AG04450 (cell line): Measurements from ENCODE around the gene CNOT3. TPM values are rescaled to one million over a fixed set of nuclear protein-coding genes. Genes with fewer than 3 reads are reported as not detected.
"Not testable (repeated sequence)": the region's sequence is repeated elsewhere in the genome, so short reads cannot be mapped to it uniquely, and the experiment has no call there.

ENCODE experiments used
- CTCF ChIA-PET: fragments of 300-600, 350-600 bp; formaldehyde crosslinking; extraction: SDS; loops from one replicate; lab custom pipeline; 2022; ENCODE audit warnings: antibody characterized with exemption, inconsistent platforms; lab: Charles Lee
- POLR2A ChIA-PET: fragments of 350-600 bp; formaldehyde crosslinking; extraction: SDS; loops from one replicate; lab custom pipeline; 2021; ENCODE audit warnings: antibody characterized with exemption, inconsistent platforms; lab: Yijun Ruan, JAX
- DNase-seq: peaks from one replicate; pipeline ENCODE4 v3.0.0-alpha.2; 2011; ENCODE audit warnings: low read depth, low spot score
- H3K27ac ChIP-seq: one replicate; pipeline ENCODE4 v1.5.1; 2012; ENCODE audit warnings: low read depth, low read length, control low read depth
- H3K27me3 ChIP-seq: one replicate; pipeline ENCODE4 v1.6.0; 2012; ENCODE audit warnings: low read length; ENCODE audit not compliant: control insufficient read depth, insufficient read depth
- H3K4me3 ChIP-seq: 2 replicates; pipeline ENCODE4 v1.5.1; 2011; ENCODE audit warnings: mild to moderate bottlenecking, low read depth, low read length, control low read depth
- H3K9me3 ChIP-seq: 2 replicates; pipeline ENCODE4 v1.5.1; 2012; ENCODE audit warnings: low read length; ENCODE audit not compliant: control insufficient read depth, insufficient read depth
- polyA plus RNA-seq: library from polyadenylated mRNA; depleted of rRNA; stranded (reverse); fragments of >200 nt; gene quantifications from 2 replicates; pipeline ENCODE4 v1.2.3, GENCODE V29; 2011
- TF ChIP-seq, protein P1 (sequence below): IDR thresholded peaks from 2 replicates; pipeline ENCODE4 v1.5.1; 2011; ENCODE audit warnings: low read depth, low read length, control low read depth, inconsistent platforms

The CNOT3 gene
- polyA plus RNA-seq, 1 experiment = 9.9 TPM

GRCh38 chr19:54168174-54168917, 30.8 kb downstream of the CNOT3 start:
- H3K27ac ChIP-seq = no peak overlapping the region
- no peak for DNase-seq
- peaks cover 16% of the 10 kb centered on the region for H3K9me3 ChIP-seq
- POLR2A ChIA-PET = interaction anchor here (0.7 to 2.2 kb wide), 2 partner anchors 9 to 22 kb away, joined by 6 read pairs; partner anchors contain the start of gene LENG1
- H3K4me3 ChIP-seq = no peak overlapping the region
- TF ChIP-seq, protein P1, sequence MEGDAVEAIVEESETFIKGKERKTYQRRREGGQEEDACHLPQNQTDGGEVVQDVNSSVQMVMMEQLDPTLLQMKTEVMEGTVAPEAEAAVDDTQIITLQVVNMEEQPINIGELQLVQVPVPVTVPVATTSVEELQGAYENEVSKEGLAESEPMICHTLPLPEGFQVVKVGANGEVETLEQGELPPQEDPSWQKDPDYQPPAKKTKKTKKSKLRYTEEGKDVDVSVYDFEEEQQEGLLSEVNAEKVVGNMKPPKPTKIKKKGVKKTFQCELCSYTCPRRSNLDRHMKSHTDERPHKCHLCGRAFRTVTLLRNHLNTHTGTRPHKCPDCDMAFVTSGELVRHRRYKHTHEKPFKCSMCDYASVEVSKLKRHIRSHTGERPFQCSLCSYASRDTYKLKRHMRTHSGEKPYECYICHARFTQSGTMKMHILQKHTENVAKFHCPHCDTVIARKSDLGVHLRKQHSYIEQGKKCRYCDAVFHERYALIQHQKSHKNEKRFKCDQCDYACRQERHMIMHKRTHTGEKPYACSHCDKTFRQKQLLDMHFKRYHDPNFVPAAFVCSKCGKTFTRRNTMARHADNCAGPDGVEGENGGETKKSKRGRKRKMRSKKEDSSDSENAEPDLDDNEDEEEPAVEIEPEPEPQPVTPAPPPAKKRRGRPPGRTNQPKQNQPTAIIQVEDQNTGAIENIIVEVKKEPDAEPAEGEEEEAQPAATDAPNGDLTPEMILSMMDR = peak; percentile 89
- CTCF ChIA-PET = interaction anchor here (0.6 to 2.5 kb wide), 12 partner anchors 13 to 388 kb away, joined by 3 to 14 read pairs (median 4); partner anchors contain the start of genes LILRB3, MBOAT7 and TSEN34
- H3K27me3 ChIP-seq = no peaks in the 10 kb centered on the region

- Histone ChIP-seq H3K27me3 (no peaks in the 10 kb centered on the region), H3K9me3 (peaks cover 15% of the 10 kb centered on the region), H3K4me3 (no peak overlapping the region), H3K27ac (no peak overlapping the region)
- TF ChIP-seq, protein P1 = no peak
- DNase-seq = no peak
- ChIA-PET CTCF (interaction anchor here (0.7 to 2.5 kb wide), 13 partner anchors 11 to 279 kb away, joined by 3 to 14 read pairs (median 4); partner anchors contain the start of genes LILRB3, MBOAT7 and TSEN34), POLR2A (interaction anchor here (0.7 to 2.2 kb wide), 2 partner anchors 10 to 32 kb away, joined by 6 read pairs; partner anchors contain the start of gene LENG1)
Measured at GRCh38 chr19:54169149-54169740, 31.7 kb downstream of the CNOT3 start.

DNA sequence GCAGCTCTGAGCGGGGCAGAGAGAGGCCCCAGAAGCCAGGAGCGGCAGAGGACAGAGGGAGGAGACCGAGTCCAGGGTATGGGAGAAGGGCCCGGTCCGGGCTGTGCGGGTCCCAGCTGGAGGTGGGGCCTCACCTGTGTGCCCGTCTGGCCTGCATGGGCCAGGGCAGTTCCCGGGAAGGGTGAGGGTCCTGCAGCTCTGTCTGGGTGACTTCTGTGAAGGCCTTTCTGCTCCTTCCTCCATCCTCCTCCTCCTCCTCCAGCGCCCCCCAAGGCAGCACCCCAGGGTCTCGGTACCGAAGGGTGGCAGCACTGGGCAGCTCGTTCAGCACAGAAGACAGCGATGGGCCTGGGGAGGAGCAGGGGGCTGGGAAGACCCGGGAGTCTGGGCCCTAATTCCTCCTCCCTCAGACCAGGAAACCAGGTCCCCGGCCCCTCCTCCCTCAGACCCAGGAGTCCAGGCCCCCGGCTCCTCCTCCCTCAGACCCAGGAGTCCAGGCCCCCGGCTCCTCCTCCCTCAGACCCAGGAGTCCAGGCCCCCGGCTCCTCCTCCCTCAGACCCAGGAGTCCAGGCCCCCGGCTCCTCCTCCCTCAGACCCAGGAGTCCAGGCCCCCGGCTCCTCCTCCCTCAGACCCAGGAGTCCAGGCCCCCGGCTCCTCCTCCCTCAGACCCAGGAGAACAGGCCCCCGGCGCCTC, 34.3 kb downstream of the CNOT3 start:
- H3K9me3 ChIP-seq, H3K4me3 ChIP-seq, H3K27me3 ChIP-seq, H3K27ac ChIP-seq, DNase-seq, CTCF ChIA-PET: not testable (repeated sequence)
- POLR2A ChIA-PET = interaction anchor here (0.9 kb wide), 1 partner anchor 9 kb away, joined by 3 read pairs; no protein-coding TSS in a partner anchor

DNA sequence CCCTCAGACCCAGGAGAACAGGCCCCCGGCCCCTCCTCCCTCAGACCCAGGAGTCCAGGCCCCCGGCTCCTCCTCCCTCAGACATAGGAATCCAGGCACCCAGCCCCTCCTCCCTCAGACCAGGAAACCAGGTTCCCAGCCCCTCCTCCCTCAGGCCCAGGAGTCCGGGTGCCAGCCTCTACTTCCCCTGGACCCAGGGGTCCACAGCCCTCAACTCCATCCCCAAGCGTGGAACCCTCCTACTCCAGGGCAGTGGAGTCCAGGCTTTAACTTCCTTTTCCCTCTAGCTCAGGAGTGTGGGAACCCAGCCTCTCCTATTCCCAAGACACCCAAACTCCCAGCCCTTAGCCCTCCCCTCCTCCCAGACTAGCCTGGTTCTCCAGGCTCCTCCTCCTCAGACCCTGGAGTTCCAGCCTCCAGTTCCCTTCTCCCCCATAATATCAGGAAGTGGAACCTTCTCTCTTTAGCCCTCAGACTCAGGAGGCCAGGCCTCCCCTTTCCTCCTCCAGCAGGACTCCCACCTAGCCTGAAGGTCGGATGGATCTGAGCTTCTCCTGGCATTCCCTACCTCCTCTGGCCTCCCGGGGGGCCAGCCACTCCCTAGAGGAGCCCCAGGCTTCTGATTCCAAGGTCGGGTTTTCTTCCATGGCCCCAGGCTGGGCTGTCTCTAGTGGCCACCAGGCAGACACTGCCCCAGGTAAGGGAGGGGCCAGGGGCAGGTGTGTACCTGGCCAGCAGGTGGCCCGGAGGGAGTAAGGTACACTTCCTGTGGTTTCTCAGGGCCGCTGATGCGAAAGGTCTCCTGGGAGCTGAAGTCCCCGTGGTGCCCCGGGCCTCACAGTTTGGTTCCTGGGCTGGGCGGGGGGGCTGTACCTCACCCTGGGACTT, 35.2 kb downstream of the CNOT3 start, which contains the start of gene TMC4:
Gene TMC4, minus strand, starts transcription at position 690 of the 888 bp plus-strand sequence. Its CDS starts 43 bp downstream, at position 647.
- POLR2A ChIA-PET = interaction anchor here (0.5 to 1.0 kb wide), 3 partner anchors 16 to 57 kb away, joined by 3 to 4 read pairs (median 4); partner anchors contain the start of gene MBOAT7
- CTCF ChIA-PET = interaction anchor here (0.6 to 1.5 kb wide), 2 partner anchors 14 to 143 kb away, joined by 4 read pairs; partner anchors contain the start of gene LENG1
- TF ChIP-seq, protein P1 = no peak
- H3K27me3 ChIP-seq = no peaks in the 10 kb centered on the region
- H3K4me3 ChIP-seq = no peak within 1 kb of the TSS
- H3K9me3 ChIP-seq = no peaks in the 10 kb centered on the region
- DNase-seq = no peak
- no peak within 1 kb of the TSS for H3K27ac ChIP-seq
